KBM-7 (cell line): Measurements from ENCODE around the gene ASAP2.
"Not testable (repeated sequence)": the region's sequence is repeated elsewhere in the genome, so short reads cannot be mapped to it uniquely, and the experiment has no call there.

ENCODE experiments used
- DNase-seq: peaks from one replicate; pipeline ENCODE4 v3.0.0-alpha.2; 2015
- in situ Hi-C: fragments of 300-500 bp; cut with MboI; formaldehyde crosslinking; loops from 2 replicates; pipeline ENCODE4 v1.14.3; 2020; ENCODE audit warnings: low sequenced_read_pairs, low pct_unique_long_range_greater_than_20kb, mixed read lengths

The ASAP2 gene

GRCh38 chr2:9266711-9267110 is 60.1 kb downstream of the ASAP2 start:
- in situ Hi-C loops = no loop called here
- no peak for DNase-seq

- in situ Hi-C loops, DNase-seq: not testable (repeated sequence)
Measured at GRCh38 chr2:9267286-9267685, 60.7 kb downstream of the ASAP2 start.

- DNase-seq = no peak
Measured at GRCh38 chr2:9268301-9269080, 61.9 kb downstream of the ASAP2 start.

GRCh38 chr2:9269295-9269694 is 62.7 kb downstream of the ASAP2 start:
- in situ Hi-C loops = no loop called here
- DNase-seq = no peak

More at GRCh38 chr2:9268301-9269080, 61.9 kb downstream of the ASAP2 start:
- in situ Hi-C loops = no loop called here

- in situ Hi-C loops = no loop called here
- no peak for DNase-seq
Measured at GRCh38 chr2:9269695-9270360, 63.2 kb downstream of the ASAP2 start.

- no peak for DNase-seq
- in situ Hi-C loops = no loop called here
Measured at GRCh38 chr2:9271091-9271490, 64.5 kb downstream of the ASAP2 start.

GRCh38 chr2:9271691-9272090 is 65.1 kb downstream of the ASAP2 start:
- DNase-seq = no peak
- in situ Hi-C loops = no loop called here

- no peak for DNase-seq
- in situ Hi-C loops = no loop called here
Measured at GRCh38 chr2:9273486-9274130, 67.0 kb downstream of the ASAP2 start.

- in situ Hi-C loops = no loop called here
- DNase-seq = peak; percentile 43
Measured at GRCh38 chr2:9274701-9275343, 68.2 kb downstream of the ASAP2 start.

GRCh38 chr2:9275399-9275798 is 68.8 kb downstream of the ASAP2 start:
- in situ Hi-C loops = no loop called here

GRCh38 chr2:9276074-9276473 is 69.5 kb downstream of the ASAP2 start:
- in situ Hi-C loops = no loop called here
- no peak for DNase-seq

More at GRCh38 chr2:9275399-9275798, 68.8 kb downstream of the ASAP2 start:
- no peak for DNase-seq

GRCh38 chr2:9276901-9277451 is 70.4 kb downstream of the ASAP2 start:
- no peak for DNase-seq
- in situ Hi-C loops = no loop called here

- no peak for DNase-seq
- in situ Hi-C loops = no loop called here
Measured at GRCh38 chr2:9278439-9278838, 71.8 kb downstream of the ASAP2 start.

GRCh38 chr2:9279426-9279825 is 72.8 kb downstream of the ASAP2 start:
- in situ Hi-C loops = no loop called here
- DNase-seq = no peak

GRCh38 chr2:9280224-9280623 is 73.6 kb downstream of the ASAP2 start:
- in situ Hi-C loops = no loop called here
- DNase-seq = no peak

GRCh38 chr2:9281145-9281544 is 74.5 kb downstream of the ASAP2 start:
- no peak for DNase-seq
- in situ Hi-C loops = no loop called here

- in situ Hi-C loops = no loop called here
- DNase-seq = no peak
Measured at GRCh38 chr2:9282128-9283112, 75.8 kb downstream of the ASAP2 start.

GRCh38 chr2:9284521-9285297 is 78.1 kb downstream of the ASAP2 start:
- in situ Hi-C loops = no loop called here
- DNase-seq = no peak
